Aorta (tissue), 5 donors: ENCODE data around the gene FARSB. TPM values are rescaled to one million over a fixed set of nuclear protein-coding genes. Genes with fewer than 3 reads are reported as not detected.
"Not testable (repeated sequence)": the region's sequence is repeated elsewhere in the genome, so short reads cannot be mapped to it uniquely, and the experiment has no call there.

Experiments used
- ATAC-seq: fragments of 200-7000 bp; cut with Tn5 transposase; one replicate; pipeline ENCODE4 v1.9.1; 2022; ENCODE audit warnings: moderate library complexity; ENCODE audit not compliant: low FRiP score
- DNase-seq, 2 donors: peaks; one replicate each; pipeline ENCODE4 v3.0.0-alpha.2; 2020
- H3K27ac ChIP-seq, 2 donors: one replicate each; pipeline ENCODE4 v1.5.1; 2013; ENCODE audit warnings: low read length in 2 of 2, mild to moderate bottlenecking in 2 of 2, moderate library complexity in 2 of 2, control low read depth in 1 of 2, inconsistent platforms in 1 of 2, low read depth in 1 of 2
- H3K27me3 ChIP-seq, 2 donors: one replicate each; pipeline ENCODE4 v1.6.1; 2013; ENCODE audit warnings: control low read depth in 1 of 2, low read length in 1 of 2, mild to moderate bottlenecking in 1 of 2, moderate library complexity in 1 of 2; ENCODE audit not compliant: insufficient read depth in 2 of 2, control insufficient read depth in 1 of 2
- H3K36me3 ChIP-seq, 2 donors: one replicate each; pipeline ENCODE4 v1.6.1; 2013; ENCODE audit warnings: control low read depth in 1 of 2, low read length in 1 of 2, mild to moderate bottlenecking in 1 of 2; ENCODE audit not compliant: insufficient read depth in 2 of 2, control insufficient read depth in 1 of 2
- H3K4me1 ChIP-seq, 2 donors: one replicate each; pipeline ENCODE4 v1.6.1; 2013; ENCODE audit warnings: low read length in 2 of 2, control low read depth in 1 of 2, mild to moderate bottlenecking in 1 of 2, moderate library complexity in 1 of 2; ENCODE audit not compliant: insufficient read depth in 2 of 2, control insufficient read depth in 1 of 2
- H3K4me3 ChIP-seq, 2 donors: one replicate each; pipeline ENCODE4 v1.5.1; 2013; ENCODE audit warnings: low read length in 2 of 2, control low read depth in 1 of 2, mild to moderate bottlenecking in 1 of 2
- H3K9me3 ChIP-seq: one replicate; pipeline ENCODE4 v1.6.1; 2013; ENCODE audit warnings: mild to moderate bottlenecking, low read length; ENCODE audit not compliant: control insufficient read depth
- WGBS, 2 donors: extraction: QIAGEN DNeasy Blood & Tissue Kit; methylation state at CpG; one replicate each; pipeline ENCODE4 v1.1.7; 2013; 5-methylcytosine and 5-hydroxymethylcytosine counted together
- intact Hi-C, 2 donors: fragments of 100-400 bp; cut with DNase I; formaldehyde crosslinking; loops; one replicate each; pipeline versions ENCODE4 v1.14.2 to v1.15.0; 2022
- long read RNA-seq, 2 donors: library from polyadenylated mRNA; unstranded; transcript quantifications; one replicate each; pipeline ENCODE4 v2.0.0, GENCODE V29; 2020 to 2021
- polyA plus RNA-seq, 2 donors: library from polyadenylated mRNA; stranded (reverse); fragments of 200-250 nt; gene quantifications; one replicate each; pipeline ENCODE4 v1.2.3, GENCODE V29; 2013
- total RNA-seq, 2 donors: library from RNA; stranded (reverse); fragmentation: NEBNext Ultra II Directional; extraction: Animal tissue kit (Norgen Biotek cat#: 25700); gene quantifications; one replicate each; pipeline ENCODE4 v1.2.1, GENCODE V29; 2021
- donor health status: healthy with polysubstance abuse.
- donor health status: Bipolar disorder and iron deficiency.
- donor health status: DM: no; HTN: no; CAD: no.
- donor health status: DM: no; HTN: no; CAD: no.
- donor health status: DM: yes; HTN: yes; CAD: no.

Gene FARSB
- total RNA-seq (10 to 100 TPM; 12.6 to 14.6 TPM), polyA plus RNA-seq (10 to 100 TPM in 1 of 2 donors, 1 to 10 TPM in 1; 8.4 to 11.4 TPM)
- long read RNA-seq, donor 1, transcript FARSB-201 (17 exons, 3,369 nt), result major isoform, 164 of 216 reads
- long read RNA-seq, donor 1, partial matches to known transcripts, result 18 of 216 reads
- long read RNA-seq, donor 1, other reads (novel, unspliced or antisense), result 34 of 216 reads
- long read RNA-seq, donor 2, transcript FARSB-201 (17 exons, 3,369 nt), result major isoform, 6 of 15 reads
- long read RNA-seq, donor 2, partial matches to known transcripts, result 3 of 15 reads
- long read RNA-seq, donor 2, other reads (novel, unspliced or antisense), result 6 of 15 reads

DNA sequence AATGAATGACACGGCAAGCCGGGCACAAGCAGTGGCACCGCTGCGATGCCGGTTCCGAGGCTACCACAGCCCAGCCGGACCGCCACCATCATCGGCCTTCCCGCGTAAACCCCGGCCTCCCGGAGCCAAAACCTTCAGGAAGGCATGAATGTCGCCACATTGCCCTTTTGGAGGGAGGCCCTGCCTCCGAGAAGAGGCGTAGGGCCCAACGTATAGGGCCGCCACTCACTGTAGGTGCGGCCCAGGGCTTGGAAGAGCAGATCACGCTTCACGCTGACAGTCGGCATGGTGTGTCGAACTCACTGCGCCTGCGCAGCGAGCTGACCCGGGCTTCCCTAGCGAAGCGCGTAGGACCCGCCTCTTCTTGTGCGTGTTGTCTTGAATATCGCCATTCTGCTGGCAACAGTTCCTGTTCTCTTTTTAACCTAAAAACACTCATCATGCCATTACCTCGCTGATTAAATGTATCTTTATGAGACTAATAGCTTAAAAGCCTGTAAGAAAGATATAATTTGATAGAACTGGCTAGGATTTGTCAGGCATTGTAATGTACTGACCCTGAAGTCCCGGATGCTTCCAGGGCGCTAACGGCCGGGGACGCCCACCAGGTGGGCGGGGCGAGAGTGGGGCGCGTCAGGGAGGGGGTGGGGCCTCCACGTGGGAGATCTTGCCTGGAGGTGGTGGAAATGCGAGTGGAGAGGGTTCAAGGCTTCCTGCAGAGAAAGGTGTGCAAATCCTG, at the start of gene FARSB:
TSS of gene FARSB (minus strand) at position 306 of the 739 bp plus-strand sequence. CDS start at position 287, 19 bp downstream.
- Histone ChIP-seq H3K27me3 (no peaks in the 10 kb centered on the region), H3K36me3 (no peaks in the 10 kb centered on the region), H3K4me3 (peak within 1 kb of the TSS; percentile 52 to 75), H3K27ac (peak within 1 kb of the TSS in 1 of 2 donors; percentile 0), H3K4me1 (no peaks in the 10 kb centered on the region), H3K9me3 (no peaks in the 10 kb centered on the region)
- peak; percentile 99 for ATAC-seq
- intact Hi-C loops, result no loop called here
- 0 to 1% methylated on average over 45 of the region's 45 CpGs for WGBS, 2 donors
- DNase-seq, result peak; percentile 97

DNA sequence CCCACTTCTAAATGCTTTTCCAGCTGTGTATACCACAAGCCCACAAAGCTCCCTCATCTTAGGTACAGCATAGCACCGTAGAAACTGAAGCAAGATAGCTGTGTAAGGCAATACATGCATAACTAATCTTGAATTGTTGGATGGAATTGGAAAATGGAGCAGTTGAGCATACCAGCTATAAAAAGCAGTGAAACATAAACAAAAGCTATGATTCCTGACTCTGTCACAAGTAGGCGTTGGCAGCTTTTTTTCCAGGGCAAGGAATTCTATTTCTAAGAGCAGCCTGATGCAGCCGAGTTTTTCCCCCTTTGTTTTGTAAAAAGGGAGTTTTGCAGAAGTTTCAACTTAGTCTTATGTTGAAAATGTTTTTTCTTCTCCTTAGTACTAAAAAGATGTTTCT, 48.0 kb upstream of the FARSB start:
- no peak for DNase-seq
- H3K27ac ChIP-seq, result peak overlapping the region; percentile 6 to 68
- H3K36me3 ChIP-seq, result no peaks in the 10 kb centered on the region
- H3K4me3 ChIP-seq, result no peak overlapping the region
- H3K4me1 ChIP-seq, result peaks cover 0 to 6% of the 10 kb centered on the region in 2 donors
- no peaks in the 10 kb centered on the region for H3K27me3 ChIP-seq
- H3K9me3 ChIP-seq, result no peaks in the 10 kb centered on the region
- WGBS, 2 donors, result 1 to 8% methylated on average over 3 of the region's 3 CpGs
- intact Hi-C loops, result loop anchor here in 1 of 2 donors (10.0 kb wide), 1 partner anchor 91 kb away; no protein-coding TSS in a partner anchor
- ATAC-seq, result peak; percentile 42

DNA sequence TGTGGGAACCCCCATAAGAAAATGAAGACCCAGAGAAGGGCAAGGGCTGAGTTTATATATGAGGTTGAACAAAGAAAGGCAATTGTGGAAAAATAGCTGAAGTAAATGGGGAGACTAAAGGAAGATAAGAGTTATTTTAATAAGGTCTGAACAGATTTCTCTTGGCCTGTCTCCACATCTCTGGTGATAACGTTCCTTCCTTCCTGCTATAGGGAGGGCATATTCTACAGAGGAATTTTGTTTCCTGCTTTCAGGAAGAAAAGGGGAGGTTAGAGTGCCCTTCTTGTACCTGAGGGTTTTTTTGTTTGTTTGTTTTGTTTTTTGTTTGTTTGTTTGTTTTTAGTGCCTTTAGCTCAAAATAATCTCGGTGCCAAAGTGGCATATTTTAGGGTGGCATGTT, 47.2 kb upstream of the FARSB start:
- H3K27me3 ChIP-seq, result no peaks in the 10 kb centered on the region
- no peaks in the 10 kb centered on the region for H3K36me3 ChIP-seq
- ATAC-seq (no peak), DNase-seq (no peak)
- 0 to 6% methylated on average over 2 of the region's 2 CpGs for WGBS, 2 donors
- peaks cover 0 to 6% of the 10 kb centered on the region in 2 donors for H3K4me1 ChIP-seq
- H3K4me3 ChIP-seq, result no peak overlapping the region
- peak overlapping the region; percentile 61 to 79 for H3K27ac ChIP-seq
- intact Hi-C loops, result loop anchor here in 1 of 2 donors (10.0 kb wide), 1 partner anchor 92 kb away; no protein-coding TSS in a partner anchor
- no peaks in the 10 kb centered on the region for H3K9me3 ChIP-seq

DNA sequence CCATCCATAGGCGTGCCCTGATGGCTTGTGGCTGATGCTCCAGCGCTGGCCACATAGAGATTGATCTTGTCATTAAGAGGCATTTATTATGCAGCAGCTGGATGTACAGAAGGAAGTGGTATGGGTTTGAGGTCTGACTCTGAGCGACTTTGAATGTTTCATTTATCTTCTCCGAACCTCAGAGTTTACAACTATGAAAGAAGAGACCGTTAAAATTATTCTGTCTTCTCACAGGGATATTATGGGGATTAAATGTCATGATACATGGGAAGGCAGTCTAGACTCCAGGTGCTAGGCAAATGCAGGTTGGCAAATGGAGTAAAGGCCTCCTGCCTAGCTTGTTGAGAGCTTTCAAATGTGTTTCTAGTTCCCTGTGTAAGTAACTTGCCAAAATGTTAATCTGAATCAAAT, 45.8 kb upstream of the FARSB start:
- Histone ChIP-seq H3K27ac (no peak overlapping the region), H3K9me3 (no peaks in the 10 kb centered on the region), H3K27me3 (no peaks in the 10 kb centered on the region), H3K36me3 (no peaks in the 10 kb centered on the region), H3K4me3 (no peak overlapping the region), H3K4me1 (peaks cover 0 to 6% of the 10 kb centered on the region in 2 donors)
- DNase-seq (no peak), ATAC-seq (no peak)
- 70 to 72% methylated on average over 5 of the region's 5 CpGs for WGBS, 2 donors
- intact Hi-C loops, result loop anchor here in 1 of 2 donors (10.0 kb wide), 1 partner anchor 93 kb away; no protein-coding TSS in a partner anchor

DNA sequence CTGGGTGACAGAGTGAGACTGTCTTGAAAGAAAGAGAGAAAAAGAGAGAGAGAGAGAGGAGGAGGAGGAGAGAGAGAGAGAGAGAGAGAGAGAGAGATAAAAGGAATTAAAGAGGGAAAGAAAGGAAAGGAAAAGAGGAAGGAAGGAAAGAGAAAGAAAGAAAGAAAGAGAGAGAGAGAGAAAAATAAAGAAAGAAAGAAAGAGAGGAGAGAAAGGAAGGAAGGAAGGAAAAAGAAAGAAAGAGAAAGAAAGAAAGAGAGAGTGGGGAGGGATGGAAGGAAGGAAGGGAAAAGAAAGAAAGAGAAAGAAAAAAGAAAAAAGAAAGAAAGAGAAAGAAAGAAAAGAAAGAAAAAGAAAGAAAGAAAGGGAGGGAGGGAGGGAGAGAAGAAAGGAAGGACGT, 45.3 kb upstream of the FARSB start:
- no peak for DNase-seq
- WGBS, 2 donors, result 38 to 50% methylated on average over 1 of the region's 1 CpG
- H3K27me3 ChIP-seq, result no peaks in the 10 kb centered on the region
- H3K27ac ChIP-seq, result no peak overlapping the region
- no peak for ATAC-seq
- no peak overlapping the region for H3K4me3 ChIP-seq
- no peaks in the 10 kb centered on the region for H3K36me3 ChIP-seq
- peaks cover 0 to 5% of the 10 kb centered on the region in 2 donors for H3K4me1 ChIP-seq
- no peaks in the 10 kb centered on the region for H3K9me3 ChIP-seq
- intact Hi-C loops, result loop anchor here in 1 of 2 donors (10.0 kb wide), 1 partner anchor 94 kb away; no protein-coding TSS in a partner anchor

DNA sequence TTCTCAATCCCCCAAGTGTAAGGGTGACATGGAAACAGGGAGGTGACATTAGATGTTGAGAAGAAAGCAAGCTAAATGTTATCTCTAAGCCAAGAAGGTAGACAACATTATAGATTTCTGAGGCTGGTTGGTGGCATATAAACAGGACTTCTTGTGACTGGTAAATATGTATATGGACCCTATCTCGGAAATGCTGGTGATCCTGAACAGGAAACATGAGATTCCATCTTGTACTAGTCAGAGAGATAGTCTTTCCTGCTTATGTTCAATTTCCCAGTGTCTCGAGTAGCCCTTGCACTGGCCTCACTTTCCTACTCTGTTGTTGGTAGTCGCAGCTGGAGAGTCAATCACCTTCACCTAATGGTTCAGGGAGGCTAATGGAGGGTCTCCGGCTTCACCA, 42.4 kb upstream of the FARSB start:
- 91 to 94% methylated on average over 4 of the region's 4 CpGs for WGBS, 2 donors
- DNase-seq (no peak), ATAC-seq (no peak)
- H3K36me3 ChIP-seq, result no peaks in the 10 kb centered on the region
- H3K4me3 ChIP-seq, result no peak overlapping the region
- H3K4me1 ChIP-seq, result peaks cover 0 to under 1% of the 10 kb centered on the region in 2 donors
- H3K27me3 ChIP-seq, result no peaks in the 10 kb centered on the region
- H3K9me3 ChIP-seq, result no peaks in the 10 kb centered on the region
- no peak overlapping the region for H3K27ac ChIP-seq
- intact Hi-C loops, result no loop called here

DNA sequence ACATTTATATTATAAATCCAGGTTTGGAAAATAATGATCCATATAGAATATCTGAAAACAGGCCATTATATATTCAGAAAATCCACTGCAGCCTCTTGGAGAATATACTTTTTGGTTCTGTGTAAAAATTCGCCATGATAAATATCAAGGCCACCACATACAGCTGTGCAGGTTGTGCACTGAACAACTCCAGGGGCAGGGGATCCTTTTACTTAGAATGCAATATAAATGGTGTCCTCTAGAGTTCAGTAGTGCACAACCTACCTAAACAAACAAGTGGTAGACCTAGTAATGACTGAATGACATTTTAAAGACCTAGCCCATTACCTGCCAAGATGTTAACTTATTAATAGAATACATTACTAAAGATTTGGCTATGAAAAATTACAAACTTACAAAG, 37.9 kb upstream of the FARSB start:
- intact Hi-C loops, result loop anchor here (5.0 kb wide), 2 partner anchors 208 to 218 kb away; no protein-coding TSS in a partner anchor
- no peaks in the 10 kb centered on the region for H3K4me1 ChIP-seq
- H3K27ac ChIP-seq, result no peak overlapping the region
- WGBS, 2 donors, result 91 to 96% methylated on average over 1 of the region's 1 CpG
- H3K36me3 ChIP-seq, result no peaks in the 10 kb centered on the region
- no peak overlapping the region for H3K4me3 ChIP-seq
- no peak for DNase-seq
- no peaks in the 10 kb centered on the region for H3K9me3 ChIP-seq
- no peaks in the 10 kb centered on the region for H3K27me3 ChIP-seq
- ATAC-seq, result no peak

DNA sequence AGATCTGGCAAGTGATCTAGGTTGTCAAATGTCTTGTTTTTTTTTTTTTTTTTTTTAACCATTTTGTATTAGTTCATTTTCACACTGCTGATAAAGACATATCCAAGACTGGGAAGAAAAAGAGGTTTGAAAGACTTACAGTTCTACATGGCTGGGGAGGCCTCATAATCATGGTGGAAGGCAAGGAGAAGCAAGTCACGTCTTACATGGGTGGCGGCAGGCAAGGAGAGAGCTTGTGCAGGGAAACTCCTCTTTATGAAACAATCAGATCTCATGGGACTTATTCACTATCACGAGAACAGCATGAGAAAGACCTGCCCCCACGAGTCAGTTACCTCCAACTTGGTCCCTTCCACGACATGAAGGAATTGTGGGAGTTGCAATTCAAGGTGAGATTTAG, 37.5 kb upstream of the FARSB start:
- not testable (repeated sequence) for H3K4me3 ChIP-seq, DNase-seq, ATAC-seq, H3K9me3 ChIP-seq, H3K27ac ChIP-seq, H3K27me3 ChIP-seq, H3K4me1 ChIP-seq, H3K36me3 ChIP-seq
- 84 to 89% methylated on average over 5 of the region's 5 CpGs for WGBS, 2 donors
- intact Hi-C loops, result loop anchor here (5.0 kb wide), 2 partner anchors 209 to 219 kb away; no protein-coding TSS in a partner anchor
